OCI-LY3 (cell line): Measurements from ENCODE around the gene MYCN.

Experiments used
- CTCF ChIP-seq: fragments of 200-600, 300-600 bp; sonication (generic); IDR thresholded peaks from 2 replicates; pipeline ENCODE4 v1.5.1; 2014; ENCODE audit warnings: antibody characterized with exemption, low read length, low read depth
- EZH2phosphoT487 ChIP-seq: fragments of 200-600 bp; shearing (Covaris generic); IDR thresholded peaks from 2 replicates; pipeline ENCODE4 v1.6.1; 2018; ENCODE audit warnings: antibody characterized with exemption, mixed run types, low read depth

DNA sequence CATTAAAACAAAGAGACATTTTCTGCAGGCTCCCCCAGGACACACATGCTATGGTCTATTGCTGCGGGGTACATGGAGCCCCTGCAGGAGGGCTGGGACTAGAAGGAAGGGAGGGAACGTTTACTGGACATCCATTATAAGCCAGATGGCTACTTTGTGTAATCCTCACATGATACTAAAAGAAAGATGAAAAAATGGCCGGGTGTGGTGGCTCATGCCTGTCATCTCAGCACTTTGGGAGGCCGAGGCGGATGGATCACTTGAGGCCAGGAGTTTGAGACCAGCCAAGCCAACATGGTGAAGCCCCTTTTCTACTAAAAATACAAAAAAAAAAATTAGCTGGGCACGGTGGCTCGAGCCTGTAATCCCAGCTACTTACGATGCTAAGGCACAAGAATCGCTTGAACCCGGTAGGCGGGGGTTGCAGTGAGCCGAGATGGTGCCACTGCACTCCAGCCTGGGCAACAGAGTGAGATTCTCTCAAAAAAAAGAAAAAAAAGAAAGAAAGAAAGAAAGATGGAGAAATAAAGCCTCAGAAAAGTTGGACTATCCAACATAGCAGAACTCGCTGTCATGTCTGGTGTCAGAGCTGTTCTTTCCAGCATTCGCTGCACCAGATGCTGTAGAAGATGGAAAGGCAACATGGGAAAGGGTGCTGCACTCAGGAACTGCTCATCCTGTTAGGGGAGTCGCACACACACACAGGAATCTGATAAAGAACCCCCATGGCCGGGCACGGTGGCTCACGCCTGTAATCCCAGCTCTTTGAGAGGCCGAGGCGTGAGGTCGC is 7.8 kb upstream of the MYCN start:
- no peak for TF ChIP-seq CTCF
- TF ChIP-seq EZH2phosphoT487: no peak
